ENCODE results near the gene MED26. TPM values are rescaled to one million over a fixed set of nuclear protein-coding genes. Genes with fewer than 3 reads are reported as not detected.

MED26 gene
- total and polyA plus RNA-seq, 7 donors = 4.8 to 9.6 (median 5.2) TPM

- intact Hi-C loops (cut with DNase I) = no loop called here
- no peak overlapping the region for H3K4me3 ChIP-seq
- H3K9me3 ChIP-seq = no peaks in the 10 kb centered on the region
- TF ChIP-seq CTCF (IDR thresholded peaks at IDR 0.05) = no peak
- no peak for ATAC-seq
- 75 to 89% (median 82%) methylated on average over 2 of the region's 2 CpGs for WGBS, 3 donors
- peaks cover 60% of the 10 kb centered on the region for H3K4me1 ChIP-seq
- no peak overlapping the region for H3K27ac ChIP-seq
- H3K27me3 ChIP-seq (ENCODE audit: insufficient read depth in 3 of 3, low read length in 2 of 3) = no peaks in the 10 kb centered on the region
- H3K36me3 ChIP-seq (ENCODE audit: insufficient read depth in 1 of 2, low read depth in 1 of 2) = no peaks in the 10 kb centered on the region
- peak in 1 of 2 donors; percentile 3 for DNase-seq
Measured at GRCh38 chr19:16613841-16614240, 14.2 kb downstream of the MED26 start.

- peaks cover 60% of the 10 kb centered on the region for H3K4me1 ChIP-seq
- ATAC-seq (no peak), DNase-seq (peak in 1 of 2 donors; percentile 2)
- H3K27ac ChIP-seq = peak overlapping the region; percentile 75
- H3K27me3 ChIP-seq (ENCODE audit: insufficient read depth in 3 of 3, low read length in 2 of 3) = no peaks in the 10 kb centered on the region
- no peak overlapping the region for H3K4me3 ChIP-seq
- WGBS, 3 donors = 48 to 52% (median 49%) methylated on average over 3 of the region's 3 CpGs
- intact Hi-C loops (cut with DNase I) = no loop called here
- H3K36me3 ChIP-seq (ENCODE audit: insufficient read depth in 1 of 2, low read depth in 1 of 2) = no peaks in the 10 kb centered on the region
- no peaks in the 10 kb centered on the region for H3K9me3 ChIP-seq
- no peak for TF ChIP-seq CTCF (IDR thresholded peaks at IDR 0.05)
Measured at GRCh38 chr19:16612636-16613035, 15.4 kb downstream of the MED26 start.

- no peaks in the 10 kb centered on the region for H3K9me3 ChIP-seq
- ATAC-seq = no peak
- 88 to 91% (median 90%) methylated on average over 6 of the region's 6 CpGs for WGBS, 3 donors
Measured at GRCh38 chr19:16611121-16611520, 16.9 kb downstream of the MED26 start.

GRCh38 chr19:16609511-16610200 lies 18.3 kb downstream of the MED26 start:
- 77 to 82% (median 77%) methylated on average over 5 of the region's 5 CpGs for WGBS, 3 donors
- ATAC-seq (no peak), DNase-seq (peak in 1 of 2 donors; percentile 45)
- Histone ChIP-seq H3K9me3 (no peaks in the 10 kb centered on the region), H3K4me3 (no peak overlapping the region), H3K36me3 (ENCODE audit: insufficient read depth in 1 of 2, low read depth in 1 of 2) (no peaks in the 10 kb centered on the region), H3K27ac (peak overlapping the region; percentile 3), H3K27me3 (ENCODE audit: insufficient read depth in 3 of 3, low read length in 2 of 3) (no peaks in the 10 kb centered on the region), H3K4me1 (peaks cover 70% of the 10 kb centered on the region)
- no peak for TF ChIP-seq CTCF (IDR thresholded peaks at IDR 0.05)
- intact Hi-C loops (cut with DNase I) = no loop called here

More at GRCh38 chr19:16611121-16611520, 16.9 kb downstream of the MED26 start:
- Histone ChIP-seq H3K4me1 (peaks cover 63% of the 10 kb centered on the region), H3K27me3 (ENCODE audit: insufficient read depth in 3 of 3, low read length in 2 of 3) (no peaks in the 10 kb centered on the region), H3K4me3 (no peak overlapping the region), H3K27ac (peak overlapping the region; percentile 75), H3K36me3 (ENCODE audit: insufficient read depth in 1 of 2, low read depth in 1 of 2) (no peaks in the 10 kb centered on the region)
- peak in 1 of 2 donors; percentile 38 for DNase-seq
- intact Hi-C loops (cut with DNase I) = no loop called here
- no peak for TF ChIP-seq CTCF (IDR thresholded peaks at IDR 0.05)

Data from psoas muscle (tissue), 8 donors.